GM21390 (cell line): ENCODE data around the gene SDC3.

Experiments used
- ATAC-seq: cut with Tn5 transposase; IDR thresholded peaks from one replicate; pipeline ENCODE4 v1.9.1; 2021; ENCODE audit not compliant: unreplicated experiment

Gene SDC3

GRCh38 chr1:30905403-30905802 lies 3.2 kb downstream of the SDC3 start:
- ATAC-seq, result no peak

- no peak for ATAC-seq
Observed at GRCh38 chr1:30904962-30905335, 3.6 kb downstream of the SDC3 start.

- ATAC-seq, result no peak
Observed at GRCh38 chr1:30904191-30904961, 4.2 kb downstream of the SDC3 start.

DNA sequence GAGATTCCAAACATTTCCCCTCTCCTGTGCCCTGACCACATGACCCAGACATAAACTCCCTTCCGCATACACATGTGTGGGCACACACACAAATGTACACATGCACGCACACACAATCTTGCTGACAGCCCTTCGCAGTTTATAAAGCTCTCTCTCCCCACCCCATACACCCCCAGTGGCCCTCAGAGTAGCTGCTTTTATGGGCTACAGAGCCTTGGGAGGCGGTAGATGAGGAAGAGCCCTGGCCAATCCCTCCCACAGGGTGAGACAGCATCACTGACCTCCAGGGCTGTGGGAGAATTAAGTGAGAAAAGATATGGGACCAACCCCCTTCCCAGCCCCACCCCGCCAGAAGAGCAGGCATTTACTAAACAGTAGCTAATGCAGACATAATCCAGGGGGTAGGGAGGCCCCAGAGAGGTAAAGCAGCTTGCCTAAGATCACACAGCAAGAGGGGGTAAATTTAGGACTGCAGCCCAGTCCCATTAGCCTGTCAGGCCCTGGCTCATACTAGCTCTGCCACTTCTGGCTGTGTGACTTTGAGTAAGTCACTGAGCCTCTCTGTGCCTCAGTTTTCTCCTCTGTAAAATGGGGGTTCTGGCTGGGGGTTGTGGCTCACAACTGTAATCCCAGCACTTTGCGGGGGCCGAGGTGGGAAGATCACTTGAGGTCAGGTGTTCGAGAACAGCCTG lies 5.1 kb downstream of the SDC3 start:
- ATAC-seq, result no peak

DNA sequence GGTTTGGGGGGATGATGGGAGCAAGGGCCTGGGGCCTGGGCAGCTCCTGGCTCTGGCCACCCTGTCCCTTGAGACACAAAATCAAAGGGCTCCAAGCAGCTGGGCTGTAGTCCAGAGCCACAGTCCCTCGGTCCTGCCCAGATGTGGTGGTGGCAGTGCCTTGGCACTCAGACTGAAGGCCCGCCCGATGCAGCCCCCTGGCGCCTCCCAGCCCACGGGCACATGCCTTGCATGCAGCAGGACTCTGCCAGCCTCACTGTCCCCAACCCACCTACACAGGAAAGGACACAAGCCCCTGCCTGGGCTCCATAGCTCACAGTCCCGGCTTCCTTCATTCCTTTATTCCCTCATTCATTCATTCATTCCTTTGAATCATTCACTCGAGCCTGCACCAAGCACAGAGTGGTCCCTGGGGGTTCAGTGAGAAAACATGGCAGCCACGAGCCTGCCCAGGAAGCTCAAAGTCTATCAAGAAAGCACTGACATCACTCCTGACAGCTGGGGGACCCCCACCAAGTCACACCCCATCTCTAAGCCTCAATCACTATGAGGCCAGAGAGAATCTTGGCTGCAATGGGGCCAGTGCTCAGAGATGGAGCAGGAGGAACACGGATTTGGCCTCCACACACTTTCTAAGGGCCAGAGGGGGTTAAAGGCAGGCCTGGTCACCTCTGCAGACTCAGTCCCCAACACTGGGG lies 5.8 kb downstream of the SDC3 start:
- ATAC-seq, result no peak

- ATAC-seq, result no peak
Observed at GRCh38 chr1:30901798-30902581, 6.6 kb downstream of the SDC3 start.

DNA sequence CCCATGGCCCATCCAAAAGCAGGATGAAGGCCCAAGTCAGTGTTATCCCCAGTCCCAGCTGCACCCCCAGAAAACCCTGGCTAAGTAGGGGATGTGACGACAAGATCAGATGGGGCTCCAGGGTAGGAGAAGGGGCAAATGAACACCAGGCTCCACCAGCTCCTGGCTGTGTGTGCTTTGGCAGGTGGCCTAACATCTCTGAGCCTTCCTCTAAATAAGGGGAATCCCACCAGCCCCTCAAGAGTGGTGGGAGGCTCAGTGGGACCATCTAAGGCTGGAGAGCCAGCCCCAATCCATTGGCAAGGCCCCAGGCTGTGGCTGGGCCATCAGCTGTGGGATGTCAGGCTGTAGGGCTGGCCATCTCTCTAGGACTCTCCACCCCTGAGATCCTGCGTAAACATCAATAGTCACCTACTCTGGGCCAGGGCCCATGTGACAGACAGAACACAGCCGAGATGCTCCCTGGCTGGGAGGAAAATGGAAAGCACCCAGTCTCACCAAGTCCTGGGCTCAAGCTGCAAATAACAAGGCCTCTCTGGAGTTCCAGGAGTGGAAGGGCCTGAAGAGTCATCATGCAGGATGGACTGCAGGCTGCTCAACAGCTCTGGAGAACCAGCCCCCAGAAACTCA lies 7.5 kb downstream of the SDC3 start:
- ATAC-seq, result no peak

DNA sequence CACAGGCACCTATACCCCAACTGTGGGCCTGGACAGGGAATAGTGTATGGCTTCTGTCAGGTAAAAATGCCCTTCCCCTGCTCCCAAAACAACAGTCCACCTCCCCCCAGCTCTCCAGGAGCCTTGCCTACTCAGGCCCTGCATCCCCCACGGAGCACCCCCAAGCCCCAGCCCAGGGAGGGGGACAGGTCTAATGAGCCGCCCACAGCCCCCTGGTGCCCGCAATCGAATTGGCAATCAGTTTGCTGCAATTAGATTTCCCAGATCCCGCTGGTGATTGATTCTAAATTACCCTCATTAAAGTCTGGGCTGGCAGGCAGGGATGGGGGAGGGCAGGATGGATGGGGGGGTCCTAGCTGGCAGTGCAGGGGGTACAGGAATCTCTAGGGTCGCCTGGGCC lies 8.1 kb downstream of the SDC3 start:
- ATAC-seq, result no peak

GRCh38 chr1:30899577-30900389 lies 8.8 kb downstream of the SDC3 start:
- no peak for ATAC-seq

- no peak for ATAC-seq
Observed at GRCh38 chr1:30898031-30898815, 10.3 kb downstream of the SDC3 start.

DNA sequence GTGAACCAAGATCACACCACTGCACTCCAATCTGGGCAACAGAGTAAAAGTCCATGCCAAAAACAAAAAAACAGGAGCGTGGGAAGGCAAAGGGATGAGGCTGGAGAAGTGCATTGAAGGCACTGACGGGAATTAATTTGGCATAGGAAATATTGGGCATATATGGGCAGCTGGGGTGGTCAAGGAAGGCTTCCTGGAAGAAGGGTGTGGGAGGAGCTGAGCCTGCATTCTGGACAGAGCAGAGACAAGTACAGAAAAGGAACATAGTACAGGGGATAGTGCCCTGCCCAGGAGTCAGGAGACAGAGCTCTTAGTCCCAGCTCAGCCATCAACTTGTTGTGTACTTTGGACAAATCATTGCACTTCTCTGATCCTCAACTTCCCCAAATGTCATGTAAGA lies 11.7 kb downstream of the SDC3 start:
- no peak for ATAC-seq

- ATAC-seq, result no peak
Observed at GRCh38 chr1:30895944-30896660, 12.5 kb downstream of the SDC3 start.

DNA sequence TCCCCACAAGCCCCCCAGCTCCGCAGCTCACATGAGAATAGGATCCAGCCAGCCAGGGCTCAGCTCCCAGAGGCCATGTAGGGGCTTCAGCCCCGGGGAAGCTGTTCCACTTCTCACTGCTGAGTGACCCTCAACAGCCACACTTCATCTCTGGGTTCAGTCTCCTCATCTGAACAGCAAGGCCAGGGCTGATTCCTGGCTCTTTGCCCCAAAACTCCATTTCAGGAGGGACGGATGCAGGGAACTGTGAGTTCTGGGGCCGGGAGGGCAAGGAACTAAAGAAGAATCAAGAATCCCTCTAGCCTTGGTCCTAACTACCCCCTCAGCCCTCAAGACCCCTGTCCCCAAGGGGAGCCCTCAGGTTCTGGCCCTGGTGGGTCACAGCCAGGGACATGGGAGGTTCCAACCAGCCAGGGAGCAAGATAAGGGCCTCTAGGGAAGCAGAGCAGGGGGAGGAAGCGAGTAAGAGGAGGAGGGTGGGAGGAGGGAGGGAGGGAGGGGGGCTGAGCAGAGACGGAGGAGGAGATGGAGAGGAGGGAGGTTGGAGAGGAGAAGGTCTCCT lies 13.1 kb downstream of the SDC3 start:
- no peak for ATAC-seq

DNA sequence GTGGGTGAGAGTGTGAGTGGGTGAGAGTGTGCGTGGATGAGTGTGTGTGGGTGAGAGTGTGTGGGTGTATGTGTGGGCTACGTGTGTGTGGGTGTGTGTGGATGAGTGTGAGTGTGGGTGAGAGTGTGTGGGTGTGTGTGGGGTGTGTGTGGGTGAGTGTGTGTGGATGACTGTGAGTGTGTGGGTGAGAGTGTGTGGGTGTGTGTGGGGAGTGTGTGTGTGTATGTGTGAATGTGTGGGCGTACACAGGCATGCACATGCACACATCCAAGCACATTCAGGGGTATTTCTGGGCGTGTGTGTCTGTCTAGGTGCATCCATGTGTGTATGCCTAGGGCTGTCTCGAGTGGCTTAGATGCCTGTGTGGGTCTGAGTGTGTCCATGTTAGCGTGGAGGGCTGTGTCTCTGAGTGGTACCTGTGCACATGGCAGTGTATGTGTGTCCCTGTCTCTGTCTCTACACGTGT lies 14.0 kb downstream of the SDC3 start:
- no peak for ATAC-seq

DNA sequence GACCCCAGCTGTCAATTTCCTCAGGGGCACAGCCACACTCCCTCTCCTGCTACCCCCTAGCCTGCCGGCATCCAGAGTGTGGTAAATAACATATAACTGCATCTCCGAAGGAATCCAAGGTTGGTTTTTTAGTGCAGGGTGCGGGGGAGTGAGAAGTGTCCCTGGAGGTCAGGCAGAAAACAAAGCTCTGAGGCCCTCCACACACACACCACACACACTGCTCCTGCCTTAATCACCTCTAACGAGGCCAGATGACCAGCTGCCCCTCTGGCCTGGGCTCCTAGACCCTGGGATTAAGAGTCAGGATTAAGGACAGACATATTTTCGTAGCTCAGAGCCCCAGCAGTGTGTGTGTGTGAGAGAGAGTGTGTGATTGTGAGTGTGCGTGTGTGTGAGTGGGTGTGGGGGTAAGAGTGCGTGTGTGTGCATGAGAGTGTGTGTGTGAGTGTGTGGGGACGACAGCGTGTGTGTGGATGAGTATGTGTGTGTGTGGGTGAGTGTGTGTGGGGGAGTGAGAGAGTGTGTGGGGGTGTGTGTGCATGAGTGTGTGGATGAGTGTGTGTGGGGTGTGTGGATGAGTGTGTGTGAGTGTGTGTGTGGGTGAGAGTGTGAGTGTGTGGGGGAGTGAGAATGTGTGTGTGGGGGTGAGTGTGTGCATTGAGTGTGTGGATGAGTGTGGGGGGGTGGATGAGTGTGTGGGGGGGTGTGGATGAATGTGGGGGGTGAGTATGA lies 14.6 kb downstream of the SDC3 start:
- no peak for ATAC-seq

- no peak for ATAC-seq
Observed at GRCh38 chr1:30892671-30893073, 15.9 kb downstream of the SDC3 start.

DNA sequence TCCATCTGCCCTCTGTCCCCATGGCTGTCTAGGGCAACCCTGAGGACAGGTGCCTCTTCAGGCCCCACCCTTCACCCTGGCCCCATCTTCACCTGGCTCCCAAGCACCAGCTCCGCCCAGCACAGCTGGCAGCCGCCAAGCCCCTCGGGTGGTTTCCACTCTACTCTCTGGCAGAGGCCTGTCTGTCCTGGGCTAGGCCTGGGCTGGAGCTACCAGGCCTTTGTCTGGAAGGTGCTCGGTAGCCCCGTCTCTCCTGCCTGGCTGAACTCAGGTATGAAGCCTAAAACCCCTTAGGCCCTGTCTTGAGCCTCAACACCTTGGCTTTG lies 17.4 kb downstream of the SDC3 start:
- no peak for ATAC-seq
